Activated T-helper 1 cell treated with anti-CD3 and anti-CD28 coated beads, Interleukin-2, amount 50 U/mL, for 16 hours (primary cell): ENCODE data around the gene CDC25B.

Experiments
- DNase-seq, 2 donors: peaks; one replicate each; pipeline ENCODE4 v3.0.0-alpha.2; 2020; ENCODE audit warnings: low read depth in 1 of 2, low spot score in 1 of 2

Gene CDC25B

GRCh38 chr20:3802524-3803239, 6.6 kb downstream of the CDC25B start:
- DNase-seq, result no peak

GRCh38 chr20:3803289-3803688, 7.2 kb downstream of the CDC25B start:
- no peak for DNase-seq

- no peak for DNase-seq
Measured at GRCh38 chr20:3803854-3804253, 7.7 kb downstream of the CDC25B start.

- DNase-seq, result no peak
Measured at GRCh38 chr20:3804254-3804751, 8.2 kb downstream of the CDC25B start.

- DNase-seq, result no peak
Measured at GRCh38 chr20:3804781-3805180, 8.7 kb downstream of the CDC25B start.

- DNase-seq, result no peak
Measured at GRCh38 chr20:3808544-3808943, 12.4 kb downstream of the CDC25B start.

- DNase-seq, result peak; percentile 86 to 90
Measured at GRCh38 chr20:3811467-3812258, 15.6 kb downstream of the CDC25B start.

GRCh38 chr20:3812259-3812681, 16.2 kb downstream of the CDC25B start:
- DNase-seq, result no peak

GRCh38 chr20:3812975-3813847, 17.1 kb downstream of the CDC25B start:
- DNase-seq, result no peak

- no peak for DNase-seq
Measured at GRCh38 chr20:3813848-3814581, 17.9 kb downstream of the CDC25B start.

- DNase-seq, result no peak
Measured at GRCh38 chr20:3814928-3815495, 18.9 kb downstream of the CDC25B start.

GRCh38 chr20:3815703-3816315, 19.7 kb downstream of the CDC25B start:
- no peak for DNase-seq

GRCh38 chr20:3818155-3819151, 22.3 kb downstream of the CDC25B start:
- no peak for DNase-seq

GRCh38 chr20:3819411-3820047, 23.4 kb downstream of the CDC25B start:
- DNase-seq, result no peak

GRCh38 chr20:3820048-3820900, 24.2 kb downstream of the CDC25B start, which contains the start of gene AP5S1:
Gene AP5S1, plus strand, starts transcription at chr20:3820547. Its CDS starts 1,571 bp downstream, at chr20:3822118.
- DNase-seq, result peak; percentile 71 to 86

- DNase-seq, result no peak
Measured at GRCh38 chr20:3820901-3821727, 25.0 kb downstream of the CDC25B start.
